ENCODE results near the gene USP10. TPM values are rescaled to one million over a fixed set of nuclear protein-coding genes. Genes with fewer than 3 reads are reported as not detected.

USP10 gene, protein sequence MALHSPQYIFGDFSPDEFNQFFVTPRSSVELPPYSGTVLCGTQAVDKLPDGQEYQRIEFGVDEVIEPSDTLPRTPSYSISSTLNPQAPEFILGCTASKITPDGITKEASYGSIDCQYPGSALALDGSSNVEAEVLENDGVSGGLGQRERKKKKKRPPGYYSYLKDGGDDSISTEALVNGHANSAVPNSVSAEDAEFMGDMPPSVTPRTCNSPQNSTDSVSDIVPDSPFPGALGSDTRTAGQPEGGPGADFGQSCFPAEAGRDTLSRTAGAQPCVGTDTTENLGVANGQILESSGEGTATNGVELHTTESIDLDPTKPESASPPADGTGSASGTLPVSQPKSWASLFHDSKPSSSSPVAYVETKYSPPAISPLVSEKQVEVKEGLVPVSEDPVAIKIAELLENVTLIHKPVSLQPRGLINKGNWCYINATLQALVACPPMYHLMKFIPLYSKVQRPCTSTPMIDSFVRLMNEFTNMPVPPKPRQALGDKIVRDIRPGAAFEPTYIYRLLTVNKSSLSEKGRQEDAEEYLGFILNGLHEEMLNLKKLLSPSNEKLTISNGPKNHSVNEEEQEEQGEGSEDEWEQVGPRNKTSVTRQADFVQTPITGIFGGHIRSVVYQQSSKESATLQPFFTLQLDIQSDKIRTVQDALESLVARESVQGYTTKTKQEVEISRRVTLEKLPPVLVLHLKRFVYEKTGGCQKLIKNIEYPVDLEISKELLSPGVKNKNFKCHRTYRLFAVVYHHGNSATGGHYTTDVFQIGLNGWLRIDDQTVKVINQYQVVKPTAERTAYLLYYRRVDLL
- 30.6 and 80.5 TPM in 2 replicates for total RNA-seq

DNA sequence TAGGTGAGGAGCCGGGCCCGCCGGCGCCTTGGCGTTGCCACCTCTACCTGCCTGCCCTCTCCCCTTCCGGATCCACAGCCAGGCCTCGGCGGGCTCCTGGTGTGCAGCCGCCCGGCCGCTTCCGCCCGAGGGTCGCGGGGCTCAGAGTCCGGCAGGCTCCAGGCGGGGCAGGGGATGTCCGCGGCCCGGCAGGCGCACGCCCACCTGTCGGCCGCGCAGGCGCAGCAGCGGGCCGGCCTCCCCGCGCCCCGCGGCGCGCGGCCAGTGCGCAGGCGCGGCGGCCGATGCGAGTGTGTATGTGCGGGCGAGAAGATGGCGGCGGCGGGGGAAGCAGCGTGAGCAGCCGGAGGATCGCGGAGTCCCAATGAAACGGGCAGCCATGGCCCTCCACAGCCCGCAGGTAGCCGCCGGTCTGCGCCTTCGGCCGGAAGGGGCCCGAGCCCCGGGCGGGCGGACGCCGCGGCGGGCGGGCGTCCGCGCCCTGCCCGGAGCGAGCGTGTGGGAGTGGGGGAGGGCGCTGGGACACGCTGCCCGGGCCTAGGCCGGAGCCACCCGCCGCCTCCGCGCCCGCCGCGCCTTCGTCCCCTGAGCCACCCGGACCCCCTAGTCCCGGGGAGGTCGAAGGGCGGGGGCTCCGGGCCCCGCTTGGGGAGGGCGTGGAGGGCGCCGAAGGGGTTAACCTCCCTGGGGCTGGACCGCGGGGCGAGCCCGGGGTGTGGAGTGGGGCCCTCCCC lies at the start of gene USP10:
Gene USP10, plus strand, starts transcription at position 289 of the 734 bp plus-strand sequence. Its CDS starts 91 bp downstream, at position 380.

DNA sequence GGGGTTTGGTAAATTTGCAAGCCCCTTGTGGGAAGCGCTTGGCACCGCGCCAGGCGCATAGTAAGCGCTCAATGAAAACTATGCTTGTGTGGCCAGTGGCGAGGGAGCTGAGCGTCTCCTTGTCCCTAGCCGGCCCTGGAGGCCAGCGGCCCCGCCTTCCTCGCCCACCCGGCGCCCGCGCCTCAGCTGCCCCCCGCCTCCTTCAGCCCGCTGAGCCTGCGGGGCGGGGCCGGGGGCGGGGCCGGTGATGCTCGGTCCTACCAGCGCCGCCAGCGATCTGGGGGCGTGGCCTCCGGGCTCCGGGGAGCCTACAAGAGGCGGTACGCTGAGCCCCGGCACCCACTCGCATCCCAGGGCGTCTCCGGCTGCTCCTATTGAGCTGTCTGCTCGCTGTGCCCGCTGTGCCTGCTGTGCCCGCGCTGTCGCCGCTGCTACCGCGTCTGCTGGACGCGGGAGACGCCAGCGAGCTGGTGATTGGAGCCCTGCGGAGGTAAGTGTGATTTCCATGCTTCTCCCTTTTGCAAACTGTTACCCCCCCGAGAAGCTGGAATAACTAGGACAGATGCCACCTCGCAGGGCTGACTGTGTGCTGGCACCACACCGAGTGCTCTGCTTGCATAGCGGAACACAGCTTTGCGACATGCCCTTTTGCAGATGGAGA lies 120.0 kb downstream of the USP10 start, which contains the start of gene CRISPLD2:
Gene CRISPLD2, plus strand, starts transcription at position 342 of the 661 bp plus-strand sequence. CDS start 18,511 bp downstream, outside the sequence.

Other genes with a start within 250 kb of the USP10 start
- 14.8 and 50.7 TPM in 2 replicates for gene MEAK7, start 195.3 kb upstream of the USP10 start, total RNA-seq
- 165 and 261 TPM in 2 replicates for gene COTL1, start 81.9 kb upstream of the USP10 start, total RNA-seq
- gene KLHL36, start 51.5 kb upstream of the USP10 start, total RNA-seq, result 82.5 and 142 TPM in 2 replicates
- gene CRISPLD2, start 120.0 kb downstream of the USP10 start, total RNA-seq, result 47.8 and 487 TPM in 2 replicates